ENCODE results near the gene RETN.

RETN gene

GRCh38 chr19:7657131-7657751 lies 11.6 kb upstream of the RETN start:
- Histone ChIP-seq H3K27me3 (no peaks in the 10 kb centered on the region), H3K9me3 (no peaks in the 10 kb centered on the region), H3K4me1 (peaks cover 50% of the 10 kb centered on the region), H3K27ac (no peak overlapping the region), H4K20me1 (no peaks in the 10 kb centered on the region), H3K4me3 (no peak overlapping the region), H3K9ac (no peak overlapping the region), H3K4me2 (peak overlapping the region; percentile 68; the same call in 1 of the 2 replicates), H3K36me3 (no peaks in the 10 kb centered on the region)
- TF ChIP-seq Cebpa-rat (IDR thresholded peaks at IDR 0.05): no peak

GRCh38 chr19:7658219-7658686 lies 10.6 kb upstream of the RETN start:
- Histone ChIP-seq H3K9ac (no peak overlapping the region), H3K9me3 (no peaks in the 10 kb centered on the region), H3K27ac (no peak overlapping the region), H4K20me1 (no peaks in the 10 kb centered on the region), H3K4me3 (no peak overlapping the region), H3K4me1 (peaks cover 40% of the 10 kb centered on the region), H3K4me2 (peak overlapping the region; percentile 68), H3K36me3 (no peaks in the 10 kb centered on the region), H3K27me3 (no peaks in the 10 kb centered on the region)
- no peak for TF ChIP-seq Cebpa-rat (IDR thresholded peaks at IDR 0.05)

- H3K27ac ChIP-seq: no peak overlapping the region
- H3K27me3 ChIP-seq: no peaks in the 10 kb centered on the region
- H4K20me1 ChIP-seq: no peaks in the 10 kb centered on the region
- H3K4me1 ChIP-seq: peaks cover 29% of the 10 kb centered on the region
- no peak overlapping the region for H3K4me2 ChIP-seq
- no peak for TF ChIP-seq Cebpa-rat (IDR thresholded peaks at IDR 0.05)
- no peaks in the 10 kb centered on the region for H3K36me3 ChIP-seq
- no peak overlapping the region for H3K4me3 ChIP-seq
- no peaks in the 10 kb centered on the region for H3K9me3 ChIP-seq
- H3K9ac ChIP-seq: no peak overlapping the region
Measured at GRCh38 chr19:7661744-7662538, 6.9 kb upstream of the RETN start.

- no peaks in the 10 kb centered on the region for H4K20me1 ChIP-seq
- H3K27me3 ChIP-seq: no peaks in the 10 kb centered on the region
- H3K36me3 ChIP-seq: no peaks in the 10 kb centered on the region
- H3K27ac ChIP-seq: no peak overlapping the region
- no peak overlapping the region for H3K9ac ChIP-seq
- H3K4me1 ChIP-seq: peaks cover 22% of the 10 kb centered on the region
- no peak for TF ChIP-seq Cebpa-rat (IDR thresholded peaks at IDR 0.05)
- no peak overlapping the region for H3K4me2 ChIP-seq
- H3K4me3 ChIP-seq: no peak overlapping the region
- no peaks in the 10 kb centered on the region for H3K9me3 ChIP-seq
Measured at GRCh38 chr19:7662657-7663056, 6.2 kb upstream of the RETN start.

- H3K9ac ChIP-seq: no peak overlapping the region
- no peak overlapping the region for H3K27ac ChIP-seq
- H3K4me1 ChIP-seq: peaks cover 17% of the 10 kb centered on the region
- no peak overlapping the region for H3K4me2 ChIP-seq
- no peaks in the 10 kb centered on the region for H3K9me3 ChIP-seq
- TF ChIP-seq Cebpa-rat (IDR thresholded peaks at IDR 0.05): no peak
- no peaks in the 10 kb centered on the region for H3K36me3 ChIP-seq
- H3K4me3 ChIP-seq: no peak overlapping the region
- H3K27me3 ChIP-seq: no peaks in the 10 kb centered on the region
- H4K20me1 ChIP-seq: no peaks in the 10 kb centered on the region
Measured at GRCh38 chr19:7663706-7664105, 5.1 kb upstream of the RETN start.

GRCh38 chr19:7665076-7665475 lies 3.8 kb upstream of the RETN start:
- Histone ChIP-seq H3K9me3 (no peaks in the 10 kb centered on the region), H3K36me3 (no peaks in the 10 kb centered on the region), H3K4me2 (no peak overlapping the region), H3K27me3 (no peaks in the 10 kb centered on the region), H4K20me1 (no peaks in the 10 kb centered on the region), H3K4me3 (no peak overlapping the region), H3K27ac (no peak overlapping the region), H3K9ac (no peak overlapping the region), H3K4me1 (peaks cover 27% of the 10 kb centered on the region)
- no peak for TF ChIP-seq Cebpa-rat (IDR thresholded peaks at IDR 0.05)

- H3K4me2 ChIP-seq: peak overlapping the region; percentile 94
- H3K27me3 ChIP-seq: no peaks in the 10 kb centered on the region
- peaks cover 7% of the 10 kb centered on the region; the same call in 1 of the 2 replicates for H3K9me3 ChIP-seq
- no peaks in the 10 kb centered on the region for H3K36me3 ChIP-seq
- no peak overlapping the region for H3K9ac ChIP-seq
- peaks cover 38% of the 10 kb centered on the region for H3K4me1 ChIP-seq
- no peaks in the 10 kb centered on the region for H4K20me1 ChIP-seq
- no peak overlapping the region for H3K4me3 ChIP-seq
- no peak for TF ChIP-seq Cebpa-rat (IDR thresholded peaks at IDR 0.05)
- H3K27ac ChIP-seq: no peak overlapping the region
Measured at GRCh38 chr19:7669641-7670040, 792 bp downstream of the RETN start.

GRCh38 chr19:7670150-7670783 lies 1.4 kb downstream of the RETN start:
- peaks cover 45% of the 10 kb centered on the region for H3K4me1 ChIP-seq
- no peak for TF ChIP-seq Cebpa-rat (IDR thresholded peaks at IDR 0.05)
- no peaks in the 10 kb centered on the region for H4K20me1 ChIP-seq
- peak overlapping the region; percentile 57 for H3K4me3 ChIP-seq
- no peaks in the 10 kb centered on the region for H3K36me3 ChIP-seq
- H3K27ac ChIP-seq: peak overlapping the region; percentile 41; the same call in 1 of the 2 replicates
- no peak overlapping the region for H3K9ac ChIP-seq
- no peaks in the 10 kb centered on the region for H3K27me3 ChIP-seq
- peaks cover 7% of the 10 kb centered on the region; the same call in 1 of the 2 replicates for H3K9me3 ChIP-seq
- H3K4me2 ChIP-seq: peak overlapping the region; percentile 94

GRCh38 chr19:7670790-7671189 lies 1.9 kb downstream of the RETN start:
- Histone ChIP-seq H3K9ac (no peak overlapping the region), H3K27ac (peak overlapping the region; percentile 41; the same call in 1 of the 2 replicates), H3K4me2 (peak overlapping the region; percentile 94), H4K20me1 (no peaks in the 10 kb centered on the region), H3K36me3 (no peaks in the 10 kb centered on the region), H3K9me3 (peaks cover 7% of the 10 kb centered on the region; the same call in 1 of the 2 replicates), H3K4me3 (peak overlapping the region; percentile 57), H3K27me3 (no peaks in the 10 kb centered on the region), H3K4me1 (peaks cover 50% of the 10 kb centered on the region)
- TF ChIP-seq Cebpa-rat (IDR thresholded peaks at IDR 0.05): no peak

GRCh38 chr19:7672522-7672921 lies 3.7 kb downstream of the RETN start:
- no peak overlapping the region for H3K9ac ChIP-seq
- peaks cover 7% of the 10 kb centered on the region; the same call in 1 of the 2 replicates for H3K9me3 ChIP-seq
- H3K4me1 ChIP-seq: peaks cover 67% of the 10 kb centered on the region
- no peak for TF ChIP-seq Cebpa-rat (IDR thresholded peaks at IDR 0.05)
- H3K27me3 ChIP-seq: peaks cover 4% of the 10 kb centered on the region; the same call in 1 of the 2 replicates
- no peak overlapping the region for H3K4me2 ChIP-seq
- no peaks in the 10 kb centered on the region for H3K36me3 ChIP-seq
- H4K20me1 ChIP-seq: peaks cover 11% of the 10 kb centered on the region
- no peak overlapping the region for H3K4me3 ChIP-seq
- H3K27ac ChIP-seq: no peak overlapping the region

Data from BLaER1 (cell line).